Measurements from ENCODE around the gene ZNF438. TPM values are rescaled to one million over a fixed set of nuclear protein-coding genes. Genes with fewer than 3 reads are reported as not detected.

Gene ZNF438
- total and polyA plus RNA-seq, 2 of the 8 experiments (the other 6 are each of a cell fraction or from before 2014, with no cell fraction given), result 0.95 to 1.7 TPM

DNA sequence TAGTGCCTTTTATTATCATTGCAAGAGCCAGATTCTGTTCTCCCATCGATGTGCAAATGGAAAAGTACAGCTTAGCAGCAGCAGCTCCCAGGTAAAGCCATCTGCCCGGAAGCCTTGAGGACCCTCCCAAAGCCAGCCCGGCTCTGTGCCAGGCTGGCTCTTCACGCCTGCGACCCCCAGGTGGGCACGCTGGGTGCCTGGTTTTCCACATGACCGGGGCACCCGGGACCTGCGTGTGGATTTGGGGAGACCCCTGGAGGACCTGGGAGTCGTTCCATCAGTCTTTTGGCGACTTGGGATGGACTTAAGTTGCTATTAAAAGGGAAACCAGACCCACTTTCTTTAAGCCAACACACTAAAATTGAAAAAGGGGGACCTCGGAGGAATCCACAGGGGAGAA is 196.5 kb downstream of the ZNF438 start (continued):
- TF ChIP-seq TAF7 (optimal IDR thresholded peaks at IDR 0.05; ENCODE audit: borderline replicate concordance, low read depth, low read length), result no peak
- no peak for TF ChIP-seq TCF12 (IDR thresholded peaks at IDR 0.05; ENCODE audit: low read depth, low read length)
- no peak for TF ChIP-seq RFX5 (IDR thresholded peaks at IDR 0.05; ENCODE audit: borderline replicate concordance, low read depth, low read length)
- no peak for TF ChIP-seq GTF2F1 (IDR thresholded peaks at IDR 0.05; ENCODE audit: borderline replicate concordance, low read depth, low read length)
- TF ChIP-seq SP2 (IDR thresholded peaks at IDR 0.05; ENCODE audit: low read length), result no peak
- no peak for TF ChIP-seq SP4 (IDR thresholded peaks at IDR 0.05; ENCODE audit: low read length)
- no peak for TF ChIP-seq YY1 (IDR thresholded peaks at IDR 0.05; ENCODE audit: low read depth, low read length)
